MM.1S (cell line): ENCODE measurements around the gene MSL2.

Experiments used
- DNase-seq: peaks from one replicate; pipeline ENCODE4 v3.0.0-alpha.2; 2015
- H2AFZ ChIP-seq: fragments of 300-600 bp; sonication (generic); 2 replicates; pipeline ENCODE4 v1.6.0; 2016; ENCODE audit warnings: antibody characterized with exemption, low read length
- H3F3A ChIP-seq: fragments of 300-600 bp; sonication (generic); 2 replicates; pipeline ENCODE4 v1.6.1; 2016; ENCODE audit warnings: mild to moderate bottlenecking, antibody characterized with exemption, low read length, moderate library complexity, mixed read lengths; ENCODE audit not compliant: insufficient read depth
- H3K27ac ChIP-seq: fragments of 300-600 bp; sonication (generic); 2 replicates; pipeline ENCODE4 v1.5.1; 2016; ENCODE audit warnings: mild to moderate bottlenecking, low read length
- H3K27me3 ChIP-seq: fragments of 300-600 bp; sonication (generic); replicated peaks from 2 replicates; pipeline ENCODE4 v1.6.0; 2016; ENCODE audit warnings: low read length; ENCODE audit not compliant: insufficient read depth
- H3K36me3 ChIP-seq: fragments of 300-600 bp; sonication (generic); replicated peaks from 2 replicates; pipeline ENCODE4 v1.6.1; 2016; ENCODE audit warnings: mild to moderate bottlenecking, low read length, mixed read lengths; ENCODE audit not compliant: insufficient read depth
- H3K4me1 ChIP-seq: fragments of 300-600 bp; sonication (generic); 2 replicates; pipeline ENCODE4 v1.6.1; 2016; ENCODE audit warnings: low read length, mixed read lengths
- H3K4me2 ChIP-seq: fragments of 300-600 bp; sonication (generic); 2 replicates; pipeline ENCODE4 v1.6.0; 2016; ENCODE audit warnings: low read depth, low read length
- H3K4me3 ChIP-seq: fragments of 300-600 bp; sonication (generic); 2 replicates; pipeline ENCODE4 v1.5.1; 2016; ENCODE audit warnings: low read length, mixed read lengths
- H3K79me2 ChIP-seq: fragments of 300-600 bp; sonication (generic); 2 replicates; pipeline ENCODE4 v1.6.1; 2016; ENCODE audit warnings: mixed run types, low read length, mixed read lengths
- H3K9ac ChIP-seq: fragments of 300-600 bp; sonication (generic); 2 replicates; pipeline ENCODE4 v1.6.1; 2016; ENCODE audit warnings: low read length, mixed read lengths
- H3K9me2 ChIP-seq: fragments of 300-600 bp; sonication (generic); replicated peaks from 2 replicates; pipeline ENCODE4 v1.6.1; 2016; ENCODE audit warnings: mild to moderate bottlenecking, low read length, mixed read lengths; ENCODE audit not compliant: insufficient read depth
- H3K9me3 ChIP-seq: fragments of 300-600 bp; sonication (generic); replicated peaks from 2 replicates; pipeline ENCODE4 v1.6.1; 2016; ENCODE audit warnings: mild to moderate bottlenecking, low read length, mixed read lengths; ENCODE audit not compliant: insufficient read depth
- H4K20me1 ChIP-seq: fragments of 300-600 bp; sonication (generic); 2 replicates; pipeline ENCODE4 v1.6.1; 2016; ENCODE audit warnings: mild to moderate bottlenecking, low read length, moderate library complexity, mixed read lengths; ENCODE audit not compliant: insufficient read depth
- CTCF ChIP-seq: fragments of 300-600 bp; sonication (generic); IDR thresholded peaks from 2 replicates; pipeline ENCODE4 v1.5.1; 2016; ENCODE audit warnings: antibody characterized with exemption, low read length, mixed read lengths
- EZH2 ChIP-seq: fragments of 300-600 bp; sonication (generic); optimal IDR thresholded peaks from 2 replicates; pipeline ENCODE3; 2017; ENCODE audit warnings: low read depth, mild to moderate bottlenecking, antibody characterized with exemption, low read length, mixed read lengths
- EZH2phosphoT487 ChIP-seq: fragments of 300-600 bp; sonication (generic); IDR thresholded peaks from 2 replicates; pipeline ENCODE4 v1.6.1; 2018; ENCODE audit warnings: antibody characterized with exemption, low read length

MSL2 gene

GRCh38 chr3:136189859-136190617, 6.1 kb downstream of the MSL2 start:
- H3K9me2 ChIP-seq = no peaks in the 10 kb centered on the region
- no peak overlapping the region for H3K9ac ChIP-seq
- no peak overlapping the region for H2AFZ ChIP-seq
- no peaks in the 10 kb centered on the region for H3K36me3 ChIP-seq
- TF ChIP-seq CTCF = no peak
- no peak for TF ChIP-seq EZH2phosphoT487
- H3K79me2 ChIP-seq = peaks cover 100% of the 10 kb centered on the region
- H3K27me3 ChIP-seq = no peaks in the 10 kb centered on the region
- H4K20me1 ChIP-seq = peaks cover 90% of the 10 kb centered on the region
- no peak overlapping the region for H3K4me3 ChIP-seq
- no peak overlapping the region for H3K27ac ChIP-seq
- peaks cover 34% of the 10 kb centered on the region for H3F3A ChIP-seq
- H3K4me2 ChIP-seq = peak overlapping the region; percentile 12; the same call in 1 of the 2 replicates
- no peak for DNase-seq
- H3K4me1 ChIP-seq = peaks cover 29% of the 10 kb centered on the region; the same call in 1 of the 2 replicates
- no peaks in the 10 kb centered on the region for H3K9me3 ChIP-seq

- TF ChIP-seq EZH2phosphoT487 (no peak), CTCF (no peak), EZH2 (no peak)
- Histone ChIP-seq H3K79me2 (peaks cover 100% of the 10 kb centered on the region), H3K4me2 (no peak overlapping the region), H3F3A (peaks cover 24% of the 10 kb centered on the region), H3K9me3 (no peaks in the 10 kb centered on the region), H3K4me1 (peaks cover 29% of the 10 kb centered on the region; the same call in 1 of the 2 replicates), H3K9me2 (no peaks in the 10 kb centered on the region), H3K4me3 (no peak overlapping the region), H3K27ac (no peak overlapping the region), H4K20me1 (peaks cover 95% of the 10 kb centered on the region), H2AFZ (no peak overlapping the region), H3K36me3 (no peaks in the 10 kb centered on the region), H3K9ac (no peak overlapping the region), H3K27me3 (no peaks in the 10 kb centered on the region)
- DNase-seq = no peak
These were observed 7.1 kb downstream of the MSL2 start for GRCh38 chr3:136189043-136189442.

GRCh38 chr3:136187868-136188267, 8.3 kb downstream of the MSL2 start:
- peaks cover 100% of the 10 kb centered on the region for H3K79me2 ChIP-seq
- H3K9me2 ChIP-seq = no peaks in the 10 kb centered on the region
- no peak for DNase-seq
- no peaks in the 10 kb centered on the region for H3K36me3 ChIP-seq
- no peak for TF ChIP-seq CTCF
- no peak overlapping the region for H2AFZ ChIP-seq
- no peak overlapping the region for H3K9ac ChIP-seq
- no peak overlapping the region for H3K4me2 ChIP-seq
- H3K27ac ChIP-seq = no peak overlapping the region
- H4K20me1 ChIP-seq = peaks cover 95% of the 10 kb centered on the region
- no peaks in the 10 kb centered on the region for H3K9me3 ChIP-seq
- peaks cover 29% of the 10 kb centered on the region; the same call in 1 of the 2 replicates for H3K4me1 ChIP-seq
- no peak overlapping the region for H3K4me3 ChIP-seq
- peaks cover 12% of the 10 kb centered on the region; the same call in 1 of the 2 replicates for H3F3A ChIP-seq
- H3K27me3 ChIP-seq = no peaks in the 10 kb centered on the region
